ENCODE results near the gene MUC5AC. TPM values are rescaled to one million over a fixed set of nuclear protein-coding genes. Genes with fewer than 3 reads are reported as not detected.

Gene MUC5AC
- total RNA-seq, 1 donor from 2014 or later: not detected

- no peak for TF ChIP-seq CTCF (IDR thresholded peaks at IDR 0.05; ENCODE audit: insufficient read depth, low read length, poor library complexity, severe bottlenecking)
- no peak for DNase-seq (ENCODE audit: low read depth)
- H3K27me3 ChIP-seq (ENCODE audit: control insufficient read depth, insufficient read depth, low read length): peaks cover 3% of the 10 kb centered on the region
- no peaks in the 10 kb centered on the region for H3K36me3 ChIP-seq (ENCODE audit: control insufficient read depth, insufficient read depth, low read length)
- no peak overlapping the region for H3K4me3 ChIP-seq (ENCODE audit: low read depth, low read length)
These were observed 8.2 kb upstream of the MUC5AC start for GRCh38 chr11:1149545-1149944.

GRCh38 chr11:1150116-1150515 lies 7.6 kb upstream of the MUC5AC start:
- no peak for TF ChIP-seq CTCF (IDR thresholded peaks at IDR 0.05; ENCODE audit: insufficient read depth, low read length, poor library complexity, severe bottlenecking)
- no peak for DNase-seq (ENCODE audit: low read depth)
- no peaks in the 10 kb centered on the region for H3K36me3 ChIP-seq (ENCODE audit: control insufficient read depth, insufficient read depth, low read length)
- H3K27me3 ChIP-seq (ENCODE audit: control insufficient read depth, insufficient read depth, low read length): peaks cover 3% of the 10 kb centered on the region
- H3K4me3 ChIP-seq (ENCODE audit: low read depth, low read length): no peak overlapping the region

GRCh38 chr11:1150769-1151365 lies 6.9 kb upstream of the MUC5AC start:
- TF ChIP-seq CTCF (IDR thresholded peaks at IDR 0.05; ENCODE audit: insufficient read depth, low read length, poor library complexity, severe bottlenecking): no peak
- H3K27me3 ChIP-seq (ENCODE audit: control insufficient read depth, insufficient read depth, low read length): peaks cover 3% of the 10 kb centered on the region
- DNase-seq (ENCODE audit: low read depth): no peak

GRCh38 chr11:1151366-1152315 lies 6.1 kb upstream of the MUC5AC start:
- DNase-seq (ENCODE audit: low read depth): no peak
- no peaks in the 10 kb centered on the region for H3K36me3 ChIP-seq (ENCODE audit: control insufficient read depth, insufficient read depth, low read length)
- no peaks in the 10 kb centered on the region for H3K27me3 ChIP-seq (ENCODE audit: control insufficient read depth, insufficient read depth, low read length)
- H3K4me3 ChIP-seq (ENCODE audit: low read depth, low read length): no peak overlapping the region
- no peak for TF ChIP-seq CTCF (IDR thresholded peaks at IDR 0.05; ENCODE audit: insufficient read depth, low read length, poor library complexity, severe bottlenecking)

More at GRCh38 chr11:1150769-1151365, 6.9 kb upstream of the MUC5AC start:
- Histone ChIP-seq H3K36me3 (ENCODE audit: control insufficient read depth, insufficient read depth, low read length) (no peaks in the 10 kb centered on the region), H3K4me3 (ENCODE audit: low read depth, low read length) (no peak overlapping the region)

GRCh38 chr11:1152316-1153104 lies 5.2 kb upstream of the MUC5AC start:
- Histone ChIP-seq H3K4me3 (ENCODE audit: low read depth, low read length) (no peak overlapping the region), H3K36me3 (ENCODE audit: control insufficient read depth, insufficient read depth, low read length) (no peaks in the 10 kb centered on the region), H3K27me3 (ENCODE audit: control insufficient read depth, insufficient read depth, low read length) (no peaks in the 10 kb centered on the region)
- peak; percentile 52 for DNase-seq (ENCODE audit: low read depth)
- peak; percentile 18 for TF ChIP-seq CTCF (IDR thresholded peaks at IDR 0.05; ENCODE audit: insufficient read depth, low read length, poor library complexity, severe bottlenecking)

Measured in kidney epithelial cell (primary cell).